Body of pancreas (tissue), 4 donors: Measurements from ENCODE around the gene ABLIM1.

ENCODE experiments used
- POLR2A ChIP-seq, 3 donors: fragments of 450-650 bp; IDR thresholded peaks; one replicate each; pipeline ENCODE4 v1.6.1; 2016; ENCODE audit warnings: antibody characterized with exemption in 3 of 3, mild to moderate bottlenecking in 2 of 3
- TF ChIP-seq, protein P1 (sequence below), 7 experiments: fragments of 450-650 bp in 4 of 7; fragments of 200-600 bp in 3 of 7; sonication (generic) in 3 of 7; IDR thresholded peaks; one replicate each; pipeline ENCODE4 v1.5.1; 2016 to 2019; ENCODE audit warnings: antibody characterized with exemption in 7 of 7

DNA sequence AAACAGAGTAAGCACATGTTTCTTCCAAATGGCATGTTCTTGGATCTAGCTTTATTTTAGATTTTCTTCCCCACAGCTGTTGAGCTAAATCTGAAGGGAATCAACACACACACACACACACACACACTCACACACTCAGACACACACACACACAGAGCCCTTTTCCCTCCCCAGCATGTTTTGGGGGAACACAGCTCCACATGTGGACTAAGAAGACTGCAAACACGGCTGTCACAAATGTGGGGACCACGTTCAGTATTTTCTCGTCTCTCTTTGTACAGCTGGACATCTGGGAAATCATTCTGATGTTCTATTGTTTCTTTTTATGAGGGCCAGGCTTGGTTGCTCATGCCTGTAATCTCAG lies 116.3 kb downstream of the ABLIM1 start:
- TF ChIP-seq, protein P1, sequence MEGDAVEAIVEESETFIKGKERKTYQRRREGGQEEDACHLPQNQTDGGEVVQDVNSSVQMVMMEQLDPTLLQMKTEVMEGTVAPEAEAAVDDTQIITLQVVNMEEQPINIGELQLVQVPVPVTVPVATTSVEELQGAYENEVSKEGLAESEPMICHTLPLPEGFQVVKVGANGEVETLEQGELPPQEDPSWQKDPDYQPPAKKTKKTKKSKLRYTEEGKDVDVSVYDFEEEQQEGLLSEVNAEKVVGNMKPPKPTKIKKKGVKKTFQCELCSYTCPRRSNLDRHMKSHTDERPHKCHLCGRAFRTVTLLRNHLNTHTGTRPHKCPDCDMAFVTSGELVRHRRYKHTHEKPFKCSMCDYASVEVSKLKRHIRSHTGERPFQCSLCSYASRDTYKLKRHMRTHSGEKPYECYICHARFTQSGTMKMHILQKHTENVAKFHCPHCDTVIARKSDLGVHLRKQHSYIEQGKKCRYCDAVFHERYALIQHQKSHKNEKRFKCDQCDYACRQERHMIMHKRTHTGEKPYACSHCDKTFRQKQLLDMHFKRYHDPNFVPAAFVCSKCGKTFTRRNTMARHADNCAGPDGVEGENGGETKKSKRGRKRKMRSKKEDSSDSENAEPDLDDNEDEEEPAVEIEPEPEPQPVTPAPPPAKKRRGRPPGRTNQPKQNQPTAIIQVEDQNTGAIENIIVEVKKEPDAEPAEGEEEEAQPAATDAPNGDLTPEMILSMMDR (IDR thresholded peaks at IDR 0.05) = no peak
- no peak for TF ChIP-seq POLR2A (IDR thresholded peaks at IDR 0.05)
